ENCODE data around the gene MAST3. TPM values are rescaled to one million over a fixed set of nuclear protein-coding genes. Genes with fewer than 3 reads are reported as not detected.

The MAST3 gene
- total and polyA plus RNA-seq, 10 donors: 8.9 to 52.7 (median 38.2) TPM

- TF ChIP-seq POLR2A (IDR thresholded peaks at IDR 0.05): no peak
- TF ChIP-seq POLR2AphosphoS5 (IDR thresholded peaks at IDR 0.05): no peak
- TF ChIP-seq, protein P1, sequence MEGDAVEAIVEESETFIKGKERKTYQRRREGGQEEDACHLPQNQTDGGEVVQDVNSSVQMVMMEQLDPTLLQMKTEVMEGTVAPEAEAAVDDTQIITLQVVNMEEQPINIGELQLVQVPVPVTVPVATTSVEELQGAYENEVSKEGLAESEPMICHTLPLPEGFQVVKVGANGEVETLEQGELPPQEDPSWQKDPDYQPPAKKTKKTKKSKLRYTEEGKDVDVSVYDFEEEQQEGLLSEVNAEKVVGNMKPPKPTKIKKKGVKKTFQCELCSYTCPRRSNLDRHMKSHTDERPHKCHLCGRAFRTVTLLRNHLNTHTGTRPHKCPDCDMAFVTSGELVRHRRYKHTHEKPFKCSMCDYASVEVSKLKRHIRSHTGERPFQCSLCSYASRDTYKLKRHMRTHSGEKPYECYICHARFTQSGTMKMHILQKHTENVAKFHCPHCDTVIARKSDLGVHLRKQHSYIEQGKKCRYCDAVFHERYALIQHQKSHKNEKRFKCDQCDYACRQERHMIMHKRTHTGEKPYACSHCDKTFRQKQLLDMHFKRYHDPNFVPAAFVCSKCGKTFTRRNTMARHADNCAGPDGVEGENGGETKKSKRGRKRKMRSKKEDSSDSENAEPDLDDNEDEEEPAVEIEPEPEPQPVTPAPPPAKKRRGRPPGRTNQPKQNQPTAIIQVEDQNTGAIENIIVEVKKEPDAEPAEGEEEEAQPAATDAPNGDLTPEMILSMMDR (IDR thresholded peaks at IDR 0.05 in 8 of 11, conservative IDR thresholded peaks at IDR 0.05 in 3 of 11): no peak
- H3K27ac ChIP-seq: no peak overlapping the region
- intact Hi-C loops (cut with DNase I; ENCODE audit: low total_unique reads): no loop called here
- H3K36me3 ChIP-seq: peaks cover 0 to 42% (median 3%) of the 10 kb centered on the region in 6 donors
- H3K27me3 ChIP-seq (replicated peaks in 1 of 7): no peaks in the 10 kb centered on the region
- no peaks in the 10 kb centered on the region for H3K9me3 ChIP-seq
- WGBS, 5 donors: 84 to 95% (median 89%) methylated on average over 8 of the region's 8 CpGs
- H3K4me3 ChIP-seq: no peak overlapping the region
- peaks cover 11 to 49% (median 36%) of the 10 kb centered on the region in 6 donors for H3K4me1 ChIP-seq
- no peak for DNase-seq
Observed at GRCh38 chr19:18083929-18084684, 13.5 kb upstream of the MAST3 start.

GRCh38 chr19:18085702-18086457 lies 11.7 kb upstream of the MAST3 start:
- WGBS, 5 donors: 72 to 81% (median 74%) methylated on average over 8 of the region's 8 CpGs
- peak overlapping the region in 5 of 8 donors; percentile 86 to 97 (median 95) for H3K27ac ChIP-seq
- H3K9me3 ChIP-seq: no peaks in the 10 kb centered on the region
- no peaks in the 10 kb centered on the region for H3K27me3 ChIP-seq (replicated peaks in 1 of 7)
- intact Hi-C loops (cut with DNase I; ENCODE audit: low total_unique reads): no loop called here
- H3K4me1 ChIP-seq: peaks cover 26 to 67% (median 54%) of the 10 kb centered on the region in 6 donors
- peak overlapping the region in 5 of 8 donors; percentile 43 to 67 (median 52) for H3K4me3 ChIP-seq
- DNase-seq: no peak
- no peak for TF ChIP-seq POLR2AphosphoS5 (IDR thresholded peaks at IDR 0.05)
- TF ChIP-seq POLR2A (IDR thresholded peaks at IDR 0.05): no peak
- TF ChIP-seq, protein P1 (IDR thresholded peaks at IDR 0.05 in 8 of 11, conservative IDR thresholded peaks at IDR 0.05 in 3 of 11): no peak
- H3K36me3 ChIP-seq: peaks cover 0 to 24% (median 0%) of the 10 kb centered on the region in 6 donors

- H3K27ac ChIP-seq: peak within 1 kb of the TSS; percentile 72 to 97 (median 94)
- H3K36me3 ChIP-seq: peaks cover 0 to 18% (median 0%) of the 10 kb centered on the region in 6 donors
- H3K4me1 ChIP-seq: peaks cover 27 to 74% (median 62%) of the 10 kb centered on the region in 6 donors
- peak; percentile 54 to 78 (median 63) for TF ChIP-seq POLR2AphosphoS5 (IDR thresholded peaks at IDR 0.05)
- TF ChIP-seq, protein P1 (IDR thresholded peaks at IDR 0.05 in 8 of 11, conservative IDR thresholded peaks at IDR 0.05 in 3 of 11): no peak
- H3K27me3 ChIP-seq (replicated peaks in 1 of 7): no peaks in the 10 kb centered on the region
- peak within 1 kb of the TSS; percentile 32 to 67 (median 49) for H3K4me3 ChIP-seq
- intact Hi-C loops (cut with DNase I; ENCODE audit: low total_unique reads): no loop called here
- no peaks in the 10 kb centered on the region for H3K9me3 ChIP-seq
- WGBS, 5 donors: 8 to 18% (median 11%) methylated on average over 10 to 12 of the region's 12 CpGs
- DNase-seq: peak; percentile 88
Observed at GRCh38 chr19:18086590-18087138, 10.9 kb upstream of the MAST3 start, which contains the start of gene IL12RB1. TSS of gene IL12RB1 (minus strand) at chr19:18086934. CDS start at chr19:18086823, 111 bp downstream.
